Colonic mucosa (tissue), 4 donors: ENCODE results near the gene PCCA. TPM values are rescaled to one million over a fixed set of nuclear protein-coding genes. Genes with fewer than 3 reads are reported as not detected.

Experiments
- DNase-seq: peaks from one replicate; pipeline ENCODE4 v3.0.0-alpha.2; 2020
- H3K27ac ChIP-seq: fragments of 200-600 bp; one replicate; pipeline ENCODE4 v1.8.0; 2021
- H3K27me3 ChIP-seq: fragments of 200-600 bp; one replicate; pipeline ENCODE4 v1.8.0; 2021
- H3K36me3 ChIP-seq: fragments of 200-600 bp; one replicate; pipeline ENCODE4 v1.8.0; 2021
- H3K4me1 ChIP-seq: fragments of 200-600 bp; one replicate; pipeline ENCODE4 v1.8.0; 2021; ENCODE audit warnings: mild to moderate bottlenecking
- H3K4me3 ChIP-seq: fragments of 200-600 bp; one replicate; pipeline ENCODE4 v1.8.0; 2021
- H3K9ac ChIP-seq, 2 donors: one replicate each; pipeline ENCODE4 v1.7.0; 2013; ENCODE audit warnings: control low read depth in 2 of 2, low read depth in 2 of 2, low read length in 2 of 2
- H3K9me3 ChIP-seq: fragments of 200-600 bp; one replicate; pipeline ENCODE4 v1.8.0; 2021
- intact Hi-C: fragments of 100-400 bp; cut with DNase I; formaldehyde crosslinking; loops from one replicate; pipeline ENCODE4 v1.14.1; 2022
- total RNA-seq, 2 donors: library from RNA; stranded (reverse); fragmentation: NEBNext Ultra II Directional in 1 of 2; extraction: Animal tissue kit (Norgen Biotek cat#: 25700) in 1 of 2; gene quantifications; one replicate each; pipeline ENCODE4 v1.2.1, GENCODE V29; 2021
- TF ChIP-seq, protein P1 (sequence below): fragments of 200-600 bp; IDR thresholded peaks from one replicate; pipeline ENCODE4 v1.8.0; 2022; ENCODE audit warnings: antibody characterized with exemption, mild to moderate bottlenecking
- donor health status: healthy.
- donor health status: DM: no; HTN: no; CAD: no.
- donor health status: DM: no; HTN: no; CAD: no.

Gene PCCA
- total RNA-seq, 2 donors from 2014 or later: 65.5 to 109 TPM

DNA sequence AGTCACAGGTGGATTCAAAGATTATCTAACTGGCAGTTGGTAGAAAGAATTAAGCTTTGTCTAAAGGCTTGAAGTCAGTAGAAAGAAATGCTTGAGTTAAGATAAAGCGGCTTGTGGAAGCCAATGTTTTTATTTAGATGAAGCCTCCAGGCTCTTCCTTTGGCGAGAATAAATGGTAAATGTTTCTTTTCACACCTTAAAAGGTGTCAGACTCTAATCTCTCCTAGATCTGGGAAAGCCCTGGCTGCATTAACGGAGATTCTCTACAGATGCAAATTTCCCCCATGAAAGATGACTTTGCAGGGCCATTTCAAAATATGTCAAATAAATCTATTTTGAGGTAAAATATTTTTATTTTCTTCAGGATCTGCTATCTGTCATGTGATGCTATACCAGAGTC is 37.8 kb upstream of the PCCA start:
- no peaks in the 10 kb centered on the region for H3K4me1 ChIP-seq
- intact Hi-C loops: no loop called here
- no peak overlapping the region for H3K9ac ChIP-seq
- TF ChIP-seq, protein P1, sequence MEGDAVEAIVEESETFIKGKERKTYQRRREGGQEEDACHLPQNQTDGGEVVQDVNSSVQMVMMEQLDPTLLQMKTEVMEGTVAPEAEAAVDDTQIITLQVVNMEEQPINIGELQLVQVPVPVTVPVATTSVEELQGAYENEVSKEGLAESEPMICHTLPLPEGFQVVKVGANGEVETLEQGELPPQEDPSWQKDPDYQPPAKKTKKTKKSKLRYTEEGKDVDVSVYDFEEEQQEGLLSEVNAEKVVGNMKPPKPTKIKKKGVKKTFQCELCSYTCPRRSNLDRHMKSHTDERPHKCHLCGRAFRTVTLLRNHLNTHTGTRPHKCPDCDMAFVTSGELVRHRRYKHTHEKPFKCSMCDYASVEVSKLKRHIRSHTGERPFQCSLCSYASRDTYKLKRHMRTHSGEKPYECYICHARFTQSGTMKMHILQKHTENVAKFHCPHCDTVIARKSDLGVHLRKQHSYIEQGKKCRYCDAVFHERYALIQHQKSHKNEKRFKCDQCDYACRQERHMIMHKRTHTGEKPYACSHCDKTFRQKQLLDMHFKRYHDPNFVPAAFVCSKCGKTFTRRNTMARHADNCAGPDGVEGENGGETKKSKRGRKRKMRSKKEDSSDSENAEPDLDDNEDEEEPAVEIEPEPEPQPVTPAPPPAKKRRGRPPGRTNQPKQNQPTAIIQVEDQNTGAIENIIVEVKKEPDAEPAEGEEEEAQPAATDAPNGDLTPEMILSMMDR: no peak
- no peak overlapping the region for H3K4me3 ChIP-seq
- H3K27me3 ChIP-seq: no peaks in the 10 kb centered on the region
- H3K36me3 ChIP-seq: no peaks in the 10 kb centered on the region
- H3K9me3 ChIP-seq: no peaks in the 10 kb centered on the region
- H3K27ac ChIP-seq: no peak overlapping the region
- no peak for DNase-seq

DNA sequence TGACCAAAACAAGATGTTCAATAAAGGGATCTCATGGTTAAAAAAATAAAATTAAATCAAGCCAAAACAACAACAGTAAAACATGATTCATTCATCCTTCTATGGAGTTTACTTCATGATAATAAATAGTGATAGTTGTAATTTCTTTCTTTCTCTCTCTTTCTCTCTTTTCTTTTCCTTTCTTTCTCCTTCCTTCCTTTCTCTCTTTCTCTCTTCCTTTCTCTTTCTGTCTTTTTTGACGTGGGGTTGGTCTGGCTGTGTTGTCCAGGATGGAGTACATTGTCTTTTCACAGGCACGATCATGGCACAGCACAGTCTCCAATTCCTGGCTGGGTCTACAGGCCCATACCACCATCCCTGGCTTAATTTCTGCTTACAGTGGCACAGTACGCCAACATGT is 29.1 kb upstream of the PCCA start:
- Histone ChIP-seq H3K36me3 (no peaks in the 10 kb centered on the region), H3K9ac (no peak overlapping the region), H3K9me3 (no peaks in the 10 kb centered on the region), H3K27ac (no peak overlapping the region), H3K27me3 (no peaks in the 10 kb centered on the region), H3K4me3 (no peak overlapping the region), H3K4me1 (no peaks in the 10 kb centered on the region)
- TF ChIP-seq, protein P1: no peak
- intact Hi-C loops: no loop called here
- no peak for DNase-seq

DNA sequence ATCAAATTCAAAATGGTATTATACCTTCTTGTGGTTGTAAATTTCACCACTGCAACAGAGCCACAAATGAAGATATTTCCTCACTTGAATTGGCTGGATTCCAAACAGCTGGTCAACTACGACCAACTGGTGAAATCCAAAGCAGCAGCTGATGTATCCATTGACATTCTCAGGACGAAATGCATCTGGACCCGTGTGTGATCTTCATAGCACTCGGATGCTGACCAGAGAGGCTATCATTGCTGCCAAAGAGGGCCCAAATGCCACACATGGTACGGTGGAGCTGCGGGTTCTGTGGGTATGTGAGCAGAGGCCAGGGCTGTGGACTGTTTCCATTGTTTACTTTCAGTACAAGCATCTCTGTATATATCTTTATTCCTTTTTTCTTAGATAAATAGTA is 25.6 kb upstream of the PCCA start:
- H3K9ac ChIP-seq: no peak overlapping the region
- intact Hi-C loops: no loop called here
- H3K27ac ChIP-seq: no peak overlapping the region
- no peaks in the 10 kb centered on the region for H3K36me3 ChIP-seq
- no peak for DNase-seq
- H3K27me3 ChIP-seq: no peaks in the 10 kb centered on the region
- TF ChIP-seq, protein P1: no peak
- no peak overlapping the region for H3K4me3 ChIP-seq
- no peaks in the 10 kb centered on the region for H3K4me1 ChIP-seq
- no peaks in the 10 kb centered on the region for H3K9me3 ChIP-seq

DNA sequence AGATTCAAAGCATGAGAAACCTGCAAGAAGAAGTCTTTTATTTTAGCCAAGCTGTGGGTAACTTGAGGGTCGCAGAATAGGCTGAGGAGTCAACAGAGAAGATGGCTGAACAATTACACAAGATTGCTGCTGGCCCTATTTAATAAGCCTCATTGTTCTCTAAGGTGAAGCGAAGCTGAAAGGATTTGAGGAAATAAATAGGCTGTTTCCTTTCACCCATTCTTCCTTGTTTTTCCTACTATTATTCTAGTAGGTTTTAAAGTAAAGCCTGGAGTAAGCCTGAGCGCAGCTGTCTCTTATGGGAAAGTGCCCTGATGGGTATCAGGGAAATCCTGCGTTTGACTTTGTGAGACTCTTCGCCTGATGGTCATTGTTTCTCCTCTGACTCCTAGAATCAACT is 25.0 kb upstream of the PCCA start:
- no peak overlapping the region for H3K9ac ChIP-seq
- TF ChIP-seq, protein P1: no peak
- no peaks in the 10 kb centered on the region for H3K27me3 ChIP-seq
- intact Hi-C loops: no loop called here
- no peak overlapping the region for H3K4me3 ChIP-seq
- H3K9me3 ChIP-seq: no peaks in the 10 kb centered on the region
- H3K4me1 ChIP-seq: no peaks in the 10 kb centered on the region
- no peaks in the 10 kb centered on the region for H3K36me3 ChIP-seq
- no peak for DNase-seq
- H3K27ac ChIP-seq: no peak overlapping the region

DNA sequence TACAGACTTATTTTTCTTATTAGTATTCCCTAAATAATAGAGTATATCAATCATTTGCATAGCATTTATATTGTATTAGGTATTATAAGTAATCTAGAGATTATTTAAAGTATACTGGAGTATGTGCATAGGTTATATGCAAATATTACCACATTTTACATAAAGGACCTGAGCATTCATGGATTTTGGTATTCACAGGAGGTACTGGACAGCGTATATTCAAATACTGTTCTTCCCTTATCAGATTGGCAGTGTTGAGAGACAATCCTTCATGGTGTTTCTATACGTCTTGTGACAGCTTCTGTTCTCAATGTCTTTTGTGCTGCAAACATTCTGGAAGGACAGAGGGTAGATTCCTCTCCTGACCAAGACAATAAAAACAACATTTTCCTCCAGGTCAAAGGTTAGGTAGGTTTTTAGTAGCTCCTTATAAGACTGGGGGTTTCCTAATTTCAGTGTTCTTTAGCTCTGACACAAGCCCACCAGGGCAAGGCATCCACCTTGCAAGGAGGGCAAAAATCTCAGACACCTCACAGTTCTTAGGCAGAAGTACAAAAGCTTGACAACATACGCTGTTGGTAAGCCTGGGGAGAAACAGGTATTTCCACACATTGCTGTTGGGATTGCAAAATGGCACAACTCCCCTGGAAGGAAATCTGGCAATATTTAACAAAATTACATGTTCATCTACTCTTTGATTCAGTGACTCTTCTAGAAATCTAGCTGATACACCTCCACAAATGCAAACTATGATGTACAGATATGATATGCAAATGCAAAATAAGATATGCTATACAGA is 20.6 kb upstream of the PCCA start:
- Histone ChIP-seq H3K9ac (no peak overlapping the region), H3K36me3 (no peaks in the 10 kb centered on the region), H3K4me1 (no peaks in the 10 kb centered on the region), H3K9me3 (no peaks in the 10 kb centered on the region), H3K4me3 (no peak overlapping the region), H3K27ac (no peak overlapping the region), H3K27me3 (no peaks in the 10 kb centered on the region)
- DNase-seq: no peak
- TF ChIP-seq, protein P1: no peak
- intact Hi-C loops: no loop called here
